Stimulated activated CD4-positive, alpha-beta T cell treated with anti-CD3 and anti-CD28 coated beads, Interleukin-2, amount 100 ng/mL, for 4 hours (primary cell): ENCODE results near the gene PIGX.
"Not testable (repeated sequence)": the region's sequence is repeated elsewhere in the genome, so short reads cannot be mapped to it uniquely, and the experiment has no call there.

Source experiments
- DNase-seq: peaks from one replicate; pipeline ENCODE4 v3.0.0-alpha.2; 2020; ENCODE audit warnings: low read depth

Gene PIGX

DNA sequence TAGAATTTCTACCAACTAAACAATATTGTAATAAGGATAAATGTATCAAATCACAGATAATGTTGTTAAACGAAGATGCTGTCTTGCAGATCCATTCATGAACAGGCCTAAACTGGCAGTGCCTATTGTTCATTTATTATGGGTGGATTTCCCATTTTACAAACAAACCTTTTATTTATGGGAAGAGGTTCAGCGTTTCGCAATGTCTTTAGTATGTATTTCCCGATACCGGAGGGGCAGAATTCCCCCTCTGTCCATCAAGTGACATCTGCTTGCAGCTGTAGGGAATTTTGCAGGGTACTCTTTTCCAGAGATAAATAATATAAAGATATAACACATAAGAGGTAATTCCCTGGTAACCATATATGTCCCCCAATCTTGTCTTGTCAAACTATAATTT lies 5.8 kb upstream of the PIGX start:
- DNase-seq: no peak

GRCh38 chr3:196706731-196707130 lies 5.4 kb upstream of the PIGX start:
- no peak for DNase-seq

GRCh38 chr3:196707566-196707965 lies 4.6 kb upstream of the PIGX start:
- DNase-seq: no peak

DNA sequence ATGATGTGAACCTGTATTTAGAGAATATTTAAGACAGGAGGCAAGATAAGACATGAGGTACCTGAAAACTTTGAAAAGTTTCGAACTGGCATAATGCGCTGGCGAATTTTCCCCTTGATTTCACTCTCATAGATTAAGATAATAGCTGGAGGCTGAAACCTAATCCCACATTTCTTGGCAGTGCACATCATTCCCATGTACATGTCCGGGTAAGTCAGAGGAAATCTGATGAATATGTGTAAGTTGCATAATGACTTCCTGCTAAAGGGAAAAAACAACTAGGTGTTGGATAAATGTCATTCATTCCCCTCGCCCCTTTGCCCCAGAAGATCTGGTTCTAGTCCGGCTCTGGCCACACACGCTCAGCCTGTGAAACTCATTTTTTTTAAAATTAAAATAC lies 3.7 kb upstream of the PIGX start:
- DNase-seq: no peak

DNA sequence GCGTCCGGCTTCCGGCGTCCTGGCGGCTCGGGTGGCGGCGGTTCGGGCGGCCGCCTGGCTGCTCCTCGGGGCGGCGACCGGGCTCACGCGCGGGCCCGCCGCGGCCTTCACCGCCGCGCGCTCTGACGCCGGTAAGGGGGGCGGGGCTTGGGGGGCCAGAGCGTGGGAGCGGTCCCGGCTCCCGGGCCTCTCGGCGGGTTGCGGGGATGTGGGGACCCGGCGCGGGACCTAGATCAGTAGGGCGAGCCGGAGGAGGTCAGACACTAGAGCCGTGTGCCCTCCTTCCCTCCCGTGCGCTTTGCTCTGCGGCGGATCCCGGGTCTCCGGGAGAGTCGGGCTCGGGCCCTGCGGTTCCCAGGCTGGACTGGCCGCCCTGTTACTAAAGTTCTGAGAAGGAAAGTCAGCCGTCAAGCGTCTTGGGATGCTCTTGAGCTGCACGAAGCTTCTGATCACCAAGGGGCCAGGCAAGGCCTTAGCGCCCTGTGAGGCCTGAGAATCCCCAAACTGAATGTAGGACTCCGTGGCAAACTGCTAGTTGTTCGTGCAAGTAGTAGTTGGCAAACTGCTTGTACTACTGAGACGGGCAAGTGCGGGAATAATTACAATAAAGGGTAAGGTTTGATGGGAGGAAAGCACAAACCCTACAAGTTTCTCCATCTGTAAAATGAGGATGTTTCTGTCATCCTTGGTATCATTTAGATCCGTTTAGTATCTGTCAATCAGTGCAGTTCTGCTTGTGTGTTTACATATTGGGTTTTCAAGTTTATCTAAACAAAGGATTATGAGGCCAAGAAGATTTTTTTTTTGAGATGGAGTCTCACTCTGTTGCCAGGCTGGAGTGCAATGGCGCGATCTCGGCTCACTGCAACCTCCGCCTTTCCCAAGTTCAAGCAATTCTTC lies 587 bp downstream of the PIGX start:
- peak; percentile 59 for DNase-seq

DNA sequence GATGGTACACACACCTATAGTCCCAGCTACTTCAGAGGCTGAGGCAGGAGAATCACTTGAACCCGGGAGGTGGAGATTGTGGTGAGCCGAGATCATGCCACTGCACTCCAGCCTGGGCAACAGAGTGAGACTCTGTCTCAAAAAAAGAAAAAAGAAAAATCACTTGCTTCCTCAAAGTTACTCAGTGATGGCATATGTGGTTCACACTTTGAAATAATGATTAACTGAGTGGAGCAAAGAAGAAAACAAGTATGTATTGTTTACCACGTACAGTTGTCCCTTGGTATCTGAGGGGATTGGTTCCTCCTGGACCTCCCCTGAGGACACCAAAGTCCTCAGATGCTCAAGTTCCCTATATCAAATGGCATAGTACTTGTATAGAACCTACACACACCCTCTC lies 5.0 kb downstream of the PIGX start:
- DNase-seq: not testable (repeated sequence)

GRCh38 chr3:196721097-196721496 lies 8.9 kb downstream of the PIGX start:
- no peak for DNase-seq

DNA sequence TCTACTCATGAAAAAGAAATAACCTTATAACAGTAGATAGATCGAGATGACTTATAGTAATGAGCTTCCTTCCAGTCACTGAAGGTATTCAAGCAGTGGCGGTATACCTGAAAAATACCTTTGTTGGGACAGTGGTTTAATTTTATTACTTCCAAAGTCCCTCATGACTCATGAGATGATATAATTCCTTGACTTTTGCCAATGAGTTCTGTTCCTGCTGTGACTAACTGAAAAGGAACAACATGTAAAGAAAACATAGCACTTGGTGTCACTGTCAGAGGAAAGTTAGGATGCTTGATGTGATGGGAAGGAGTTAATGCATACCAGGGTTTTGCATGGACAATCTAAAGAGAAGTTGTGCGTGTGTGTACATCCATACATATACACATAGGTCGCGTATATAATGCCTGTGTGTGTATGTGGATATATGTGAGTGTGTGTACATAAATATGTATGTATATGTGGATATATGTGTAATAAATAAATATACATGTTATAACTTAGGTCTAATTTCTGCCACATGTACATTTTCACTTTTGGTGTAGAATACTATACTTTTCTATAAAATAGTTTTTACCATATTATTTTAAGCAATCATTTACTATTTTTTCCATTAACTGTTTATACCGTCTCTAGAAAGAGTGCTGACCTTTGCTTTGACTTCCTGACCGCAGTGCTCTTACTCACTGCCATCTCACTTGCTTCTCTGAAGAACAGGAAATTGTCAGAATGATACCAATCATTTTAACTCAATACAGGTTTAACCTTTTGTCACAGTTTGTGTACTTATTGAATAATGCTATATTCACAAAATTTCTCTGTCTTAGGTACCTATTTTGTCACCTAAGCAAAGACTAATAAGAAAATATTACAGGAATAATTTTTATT lies 14.9 kb downstream of the PIGX start:
- no peak for DNase-seq

- DNase-seq: no peak
Observed at GRCh38 chr3:196735751-196736150, 23.6 kb downstream of the PIGX start.

DNA sequence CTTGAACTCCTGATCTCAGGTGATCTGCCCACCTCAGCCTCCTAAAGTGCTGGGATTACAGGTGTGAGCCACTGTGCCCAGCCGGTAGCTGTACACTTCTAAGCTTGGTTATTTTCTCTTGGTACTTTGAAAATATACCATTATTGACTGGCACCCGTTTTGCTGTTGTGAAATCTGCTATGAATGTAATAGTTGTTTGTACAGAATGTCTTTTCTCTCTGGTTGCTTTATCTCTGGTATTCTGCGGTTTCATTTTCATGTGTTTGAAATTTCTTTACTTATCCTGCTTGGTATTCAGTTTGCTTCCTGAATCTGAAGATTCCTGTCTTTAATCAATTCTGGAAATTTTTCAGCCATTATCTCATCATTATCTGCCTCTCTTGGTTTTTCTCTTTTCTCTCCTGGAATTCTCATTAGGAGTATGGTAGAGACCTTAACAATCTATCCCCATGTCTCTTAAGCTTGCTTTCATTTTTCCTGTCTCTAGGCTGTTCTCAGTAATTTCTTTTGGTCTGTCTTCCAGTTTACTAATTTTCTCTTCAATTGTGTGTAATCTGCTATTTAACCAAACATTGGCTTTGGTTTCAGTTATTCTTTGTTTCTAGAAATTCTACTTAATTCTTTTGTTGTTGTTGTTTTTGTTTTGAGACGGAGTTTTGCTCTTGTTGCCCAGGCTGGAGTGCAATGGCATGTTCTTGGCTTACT lies 24.6 kb downstream of the PIGX start:
- no peak for DNase-seq

DNA sequence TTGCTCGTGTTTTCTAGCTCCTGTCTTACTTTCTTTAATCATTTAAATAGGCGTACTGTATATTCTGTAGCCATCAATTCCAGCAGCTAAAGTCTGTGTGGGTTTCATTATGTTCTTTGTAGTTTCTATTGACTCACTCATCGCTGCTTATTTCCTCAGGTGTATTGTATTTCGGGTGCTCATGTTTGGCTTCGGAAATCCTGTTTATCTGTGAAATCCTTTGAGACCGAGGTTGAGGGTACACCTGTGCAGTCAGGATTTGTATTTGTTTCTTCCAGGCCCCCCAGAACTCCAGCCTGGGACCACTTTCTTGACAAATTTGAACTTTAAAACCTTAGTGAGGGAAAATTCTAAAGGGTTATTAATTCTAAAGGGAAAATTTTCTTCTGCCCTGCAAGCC lies 25.5 kb downstream of the PIGX start:
- no peak for DNase-seq

DNA sequence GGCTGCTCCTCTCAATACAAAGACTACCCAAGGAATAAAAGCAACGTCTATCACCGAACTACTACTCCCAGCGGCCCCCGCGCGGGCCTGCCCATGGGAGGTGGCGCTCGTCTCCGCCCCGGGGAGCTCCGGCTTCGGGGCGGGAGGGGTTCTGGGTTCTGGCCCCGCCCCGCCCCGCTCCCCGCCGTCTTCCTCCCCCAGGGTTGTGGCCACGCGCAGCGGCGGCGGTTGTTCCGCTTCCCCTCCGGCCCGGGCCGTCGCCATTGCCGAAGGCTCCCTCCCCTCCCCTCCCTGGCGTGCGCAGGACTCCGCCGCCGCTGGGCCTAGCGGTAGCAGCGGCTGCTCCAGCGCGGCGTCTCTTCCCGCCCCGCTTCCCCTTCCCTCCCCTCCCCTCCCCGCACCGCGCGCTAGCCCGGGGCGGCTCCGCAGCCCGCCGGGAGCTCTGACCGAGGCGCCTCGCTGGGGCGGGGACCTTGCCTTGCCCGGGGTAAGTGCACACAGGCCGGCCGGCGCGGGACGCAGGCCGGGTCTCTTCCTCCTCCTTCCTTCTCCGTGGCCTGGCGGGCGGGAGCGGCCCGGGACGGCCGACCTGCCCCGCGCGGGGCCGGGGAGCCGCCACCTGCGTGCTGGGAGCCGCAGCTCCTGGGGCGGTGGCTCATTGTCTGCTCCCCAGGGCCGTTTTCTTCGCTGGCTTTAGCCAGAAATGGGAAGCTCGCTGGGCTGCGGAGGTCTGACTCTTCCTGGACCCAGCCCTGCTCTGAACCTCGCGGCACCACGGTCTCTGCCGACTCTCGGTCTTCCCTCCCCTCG lies 27.7 kb downstream of the PIGX start, which contains the start of gene PAK2:
Gene PAK2, plus strand, starts transcription at position 187 of the 810 bp plus-strand sequence. CDS start 42,790 bp downstream, outside the sequence.
- peak; percentile 90 for DNase-seq

GRCh38 chr3:196740481-196741248 lies 28.5 kb downstream of the PIGX start:
- peak; percentile 45 for DNase-seq

- DNase-seq: no peak
Observed at GRCh38 chr3:196741249-196741889, 29.2 kb downstream of the PIGX start.

- not testable (repeated sequence) for DNase-seq
Observed at GRCh38 chr3:196743569-196743968, 31.4 kb downstream of the PIGX start.

DNA sequence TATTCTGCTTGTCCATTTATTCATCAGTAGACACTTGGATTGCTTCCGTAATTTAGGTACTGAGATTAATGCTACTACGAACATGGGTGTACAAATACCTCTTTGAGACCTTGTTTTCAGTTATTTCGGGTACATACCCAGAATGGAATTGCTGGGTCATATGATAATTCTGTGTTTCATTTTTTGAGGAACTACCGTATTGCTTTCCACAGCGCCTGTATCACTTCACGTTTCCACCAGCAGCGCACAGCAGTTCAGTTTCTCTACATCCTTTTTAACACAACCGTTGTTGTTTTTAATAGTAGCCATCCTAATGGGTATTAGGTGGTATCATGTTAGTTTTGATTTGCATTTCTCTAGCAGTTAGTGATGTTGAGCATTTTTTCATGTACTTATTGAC lies 36.9 kb downstream of the PIGX start:
- DNase-seq: no peak

DNA sequence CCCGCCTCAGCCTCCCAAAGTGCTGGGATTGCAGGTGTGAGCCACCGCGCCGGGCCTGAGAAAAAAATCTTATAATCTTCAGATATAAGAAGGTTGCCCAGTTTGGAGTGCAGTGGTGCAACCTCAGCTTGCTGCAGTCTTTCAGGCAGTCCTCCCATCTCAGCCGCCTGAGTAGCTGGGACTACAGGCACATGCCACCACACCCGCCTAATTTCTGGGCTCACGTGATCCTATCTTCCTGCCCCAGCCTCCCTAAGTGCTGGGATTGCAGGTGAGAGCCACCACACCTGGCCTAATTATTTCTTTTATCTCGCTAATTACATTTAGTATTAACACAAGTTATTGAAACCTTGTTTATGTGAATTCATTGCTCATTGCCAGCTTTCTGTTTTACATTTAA lies 41.0 kb downstream of the PIGX start:
- DNase-seq: no peak

- DNase-seq: no peak
Observed at GRCh38 chr3:196754091-196754981, 42.2 kb downstream of the PIGX start.

- no peak for DNase-seq
Observed at GRCh38 chr3:196756732-196757131, 44.6 kb downstream of the PIGX start.
